Fibroblast of lung (primary cell): Measurements from ENCODE around the gene CCL20. TPM values are rescaled to one million over a fixed set of nuclear protein-coding genes. Genes with fewer than 3 reads are reported as not detected.

Source experiments
- DNase-seq, 2 donors: peaks; one replicate each; pipeline versions ENCODE4 v3.0.0 to v3.0.0-alpha.2; 2010; ENCODE audit warnings: low read depth in 2 of 2
- H2AFZ ChIP-seq: 2 replicates; pipeline ENCODE4 v1.5.1; 2012; ENCODE audit warnings: low read length, control low read depth, inconsistent platforms
- H3K27ac ChIP-seq: 2 replicates; pipeline ENCODE4 v1.5.1; 2011; ENCODE audit warnings: low read length, control low read depth; ENCODE audit not compliant: insufficient read depth
- H3K27me3 ChIP-seq: 2 replicates; pipeline ENCODE4 v1.5.1; 2011; ENCODE audit warnings: mild to moderate bottlenecking, low read length; ENCODE audit not compliant: control insufficient read depth, insufficient read depth
- H3K36me3 ChIP-seq: 2 replicates; pipeline ENCODE4 v1.5.1; 2011; ENCODE audit warnings: low read length; ENCODE audit not compliant: control insufficient read depth, insufficient read depth
- H3K4me1 ChIP-seq: 2 replicates; pipeline ENCODE4 v1.5.1; 2011; ENCODE audit warnings: low read length; ENCODE audit not compliant: control insufficient read depth, insufficient read depth; ENCODE audit errors: extremely low read depth
- H3K4me2 ChIP-seq: 2 replicates; pipeline ENCODE4 v1.5.1; 2011; ENCODE audit warnings: low read length, control low read depth; ENCODE audit not compliant: insufficient read depth; ENCODE audit errors: extremely low read depth
- H3K4me3 ChIP-seq, 4 experiments: fragments of 200-600 bp in 1 of 4; sonication (generic) in 1 of 4; replicated peaks in 1 of 4; 2 replicates each; pipeline ENCODE4 v1.5.1; 2011 to 2016; ENCODE audit warnings: low read length in 4 of 4, low read depth in 3 of 4, mild to moderate bottlenecking in 3 of 4, control low read depth in 2 of 4, inconsistent platforms in 1 of 4, mixed read lengths in 1 of 4; ENCODE audit not compliant: insufficient read depth in 1 of 4; ENCODE audit errors: control extremely low read depth in 1 of 4
- H3K79me2 ChIP-seq: 2 replicates; pipeline ENCODE4 v1.5.1; 2012; ENCODE audit warnings: mild to moderate bottlenecking, low read length, inconsistent platforms; ENCODE audit not compliant: control insufficient read depth, insufficient read depth
- H3K9ac ChIP-seq: 2 replicates; pipeline ENCODE4 v1.5.1; 2011; ENCODE audit warnings: mild to moderate bottlenecking, low read length, control low read depth; ENCODE audit not compliant: insufficient read depth
- H3K9me3 ChIP-seq: 2 replicates; pipeline ENCODE4 v1.5.1; 2012; ENCODE audit warnings: low read depth, low read length; ENCODE audit not compliant: control insufficient read depth, insufficient read depth
- H4K20me1 ChIP-seq: 2 replicates; pipeline ENCODE4 v1.5.1; 2011; ENCODE audit warnings: low read length; ENCODE audit not compliant: control insufficient read depth, insufficient read depth; ENCODE audit errors: extremely low read depth
- EZH2 ChIP-seq: IDR thresholded peaks from 2 replicates; pipeline ENCODE4 v1.5.1; 2012; ENCODE audit warnings: low read length, control low read depth, mild to moderate bottlenecking; ENCODE audit errors: missing control alignments
- polyA plus RNA-seq, 2 donors: library from polyadenylated mRNA; depleted of rRNA in 1 of 2; stranded (reverse) in 1 of 2; unstranded in 1 of 2; fragments of >200 nt; gene quantifications; 2 replicates each; pipeline ENCODE4 v1.2.1, GENCODE V29; 2011 to 2012; ENCODE audit warnings: missing spikeins in 1 of 2
- total RNA-seq: library from RNA; depleted of rRNA; stranded (reverse); fragments of >200 nt; gene quantifications from 2 replicates; pipeline ENCODE4 v1.2.1, GENCODE V29; 2014
- TF ChIP-seq, protein P1 (sequence below), 2 donors: IDR thresholded peaks in 1 of 2; conservative IDR thresholded peaks in 1 of 2; 1 replicate in 1 of 2; 2 replicates in 1 of 2; pipeline ENCODE4 v1.5.1; 2011 to 2012; ENCODE audit warnings: low read length in 2 of 2, control low read depth in 1 of 2, inconsistent platforms in 1 of 2, low read depth in 1 of 2, mild to moderate bottlenecking in 1 of 2

The CCL20 gene
- total and polyA plus RNA-seq, 2 donors (not counting 1 experiment from before 2014, with no cell fraction given), result 0.23 TPM; not detected in 1

DNA sequence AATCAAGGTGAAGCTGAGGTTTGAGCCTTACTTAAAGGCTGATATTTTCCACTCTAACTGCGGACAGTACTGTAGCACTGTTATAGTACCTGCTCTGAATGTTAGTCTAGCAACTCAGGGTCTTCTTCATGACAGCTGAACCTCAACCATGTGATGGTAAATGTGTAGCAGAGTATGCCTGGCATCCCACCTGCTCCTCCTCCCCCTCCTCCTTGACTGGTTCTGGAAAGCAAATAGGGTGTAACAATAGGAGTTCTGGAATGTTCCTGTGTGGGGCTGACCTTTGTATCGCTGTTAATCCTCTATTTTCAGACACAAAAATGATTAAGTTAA, 447 bp upstream of the CCL20 start:
- Histone ChIP-seq H3K4me1 (peaks cover 5% of the 10 kb centered on the region), H3K9ac (no peak overlapping the region), H3K79me2 (no peaks in the 10 kb centered on the region), H3K27me3 (no peaks in the 10 kb centered on the region), H2AFZ (no peak overlapping the region), H3K27ac (no peak overlapping the region), H3K9me3 (no peaks in the 10 kb centered on the region), H3K36me3 (no peaks in the 10 kb centered on the region), H4K20me1 (no peaks in the 10 kb centered on the region), H3K4me2 (no peak overlapping the region), H3K4me3 (no peak overlapping the region)
- TF ChIP-seq, protein P1, sequence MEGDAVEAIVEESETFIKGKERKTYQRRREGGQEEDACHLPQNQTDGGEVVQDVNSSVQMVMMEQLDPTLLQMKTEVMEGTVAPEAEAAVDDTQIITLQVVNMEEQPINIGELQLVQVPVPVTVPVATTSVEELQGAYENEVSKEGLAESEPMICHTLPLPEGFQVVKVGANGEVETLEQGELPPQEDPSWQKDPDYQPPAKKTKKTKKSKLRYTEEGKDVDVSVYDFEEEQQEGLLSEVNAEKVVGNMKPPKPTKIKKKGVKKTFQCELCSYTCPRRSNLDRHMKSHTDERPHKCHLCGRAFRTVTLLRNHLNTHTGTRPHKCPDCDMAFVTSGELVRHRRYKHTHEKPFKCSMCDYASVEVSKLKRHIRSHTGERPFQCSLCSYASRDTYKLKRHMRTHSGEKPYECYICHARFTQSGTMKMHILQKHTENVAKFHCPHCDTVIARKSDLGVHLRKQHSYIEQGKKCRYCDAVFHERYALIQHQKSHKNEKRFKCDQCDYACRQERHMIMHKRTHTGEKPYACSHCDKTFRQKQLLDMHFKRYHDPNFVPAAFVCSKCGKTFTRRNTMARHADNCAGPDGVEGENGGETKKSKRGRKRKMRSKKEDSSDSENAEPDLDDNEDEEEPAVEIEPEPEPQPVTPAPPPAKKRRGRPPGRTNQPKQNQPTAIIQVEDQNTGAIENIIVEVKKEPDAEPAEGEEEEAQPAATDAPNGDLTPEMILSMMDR (conservative IDR thresholded peaks at IDR 0.05 in 1 of 2, IDR thresholded peaks at IDR 0.05 in 1 of 2; ENCODE audit: low read depth in 1 of 2, low read length in 2 of 2), result no peak
- TF ChIP-seq EZH2, result no peak
- no peak for DNase-seq

DNA sequence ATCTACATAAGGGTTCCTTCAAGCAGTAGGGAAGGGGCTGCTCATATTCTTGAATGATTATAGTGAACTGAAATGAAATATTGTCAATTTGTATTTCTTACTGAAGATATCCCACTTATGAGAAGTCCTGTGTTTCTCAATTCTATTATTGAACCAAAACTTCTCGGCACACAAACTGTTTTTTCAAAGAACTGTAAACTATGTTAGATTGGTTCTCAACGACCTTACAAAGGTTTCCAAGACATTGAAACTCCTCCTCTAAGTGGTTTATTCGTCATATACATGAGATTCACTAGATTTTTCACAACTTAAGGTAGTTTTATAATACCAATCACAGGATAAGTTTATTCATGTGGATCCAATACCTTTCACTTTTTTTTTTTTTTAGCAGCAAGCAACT, 1.4 kb downstream of the CCL20 start:
- H3K9ac ChIP-seq, result no peak overlapping the region
- no peaks in the 10 kb centered on the region for H3K9me3 ChIP-seq
- H3K4me2 ChIP-seq, result no peak overlapping the region
- H3K27me3 ChIP-seq, result no peaks in the 10 kb centered on the region
- H3K4me1 ChIP-seq, result peaks cover 13% of the 10 kb centered on the region
- no peaks in the 10 kb centered on the region for H3K36me3 ChIP-seq
- H2AFZ ChIP-seq, result no peak overlapping the region
- H3K79me2 ChIP-seq, result no peaks in the 10 kb centered on the region
- H3K27ac ChIP-seq, result no peak overlapping the region
- no peak for TF ChIP-seq EZH2
- TF ChIP-seq, protein P1 (conservative IDR thresholded peaks at IDR 0.05 in 1 of 2, IDR thresholded peaks at IDR 0.05 in 1 of 2; ENCODE audit: low read depth in 1 of 2, low read length in 2 of 2), result no peak
- peak overlapping the region in 1 of 4 experiments; percentile 68 for H3K4me3 ChIP-seq
- DNase-seq, result no peak
- no peaks in the 10 kb centered on the region for H4K20me1 ChIP-seq

DNA sequence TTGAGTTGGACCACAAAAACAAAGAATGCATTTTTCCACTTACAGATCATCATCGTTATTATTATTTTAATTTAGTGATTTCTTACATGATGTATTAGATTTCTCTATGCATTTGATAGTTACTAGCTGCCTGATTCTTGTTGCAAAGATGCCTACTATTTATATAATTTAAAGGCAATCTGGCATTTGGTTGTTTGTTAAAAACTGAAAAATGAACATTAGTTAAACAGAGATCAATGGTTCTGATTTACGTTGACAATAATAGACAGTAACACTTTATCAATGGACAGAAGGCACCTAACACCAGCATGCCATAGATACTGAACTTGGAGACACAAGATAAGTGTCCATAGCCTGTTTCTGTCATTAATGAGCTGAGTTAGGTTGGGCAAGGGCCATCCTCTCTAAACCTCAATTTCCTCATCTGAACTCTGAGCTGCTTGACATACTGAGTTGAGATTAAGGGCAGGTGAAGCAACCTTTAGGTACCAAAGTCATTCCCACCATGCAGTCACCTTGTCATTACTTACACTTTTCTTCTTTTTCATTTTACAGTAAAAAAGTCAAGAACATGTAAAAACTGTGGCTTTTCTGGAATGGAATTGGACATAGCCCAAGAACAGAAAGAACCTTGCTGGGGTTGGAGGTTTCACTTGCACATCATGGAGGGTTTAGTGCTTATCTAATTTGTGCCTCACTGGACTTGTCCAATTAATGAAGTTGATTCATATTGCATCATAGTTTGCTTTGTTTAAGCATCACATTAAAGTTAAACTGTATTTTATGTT, 3.1 kb downstream of the CCL20 start:
- peak; percentile 27 to 71 for DNase-seq

More for the DNA sequence above, 3.1 kb downstream of the CCL20 start:
- TF ChIP-seq, protein P1 (conservative IDR thresholded peaks at IDR 0.05 in 1 of 2, IDR thresholded peaks at IDR 0.05 in 1 of 2; ENCODE audit: low read depth in 1 of 2, low read length in 2 of 2), result no peak
- no peak for TF ChIP-seq EZH2
- no peak overlapping the region for H3K4me2 ChIP-seq
- no peaks in the 10 kb centered on the region for H4K20me1 ChIP-seq
- no peaks in the 10 kb centered on the region for H3K27me3 ChIP-seq
- no peak overlapping the region for H3K9ac ChIP-seq
- no peaks in the 10 kb centered on the region for H3K9me3 ChIP-seq
- peak overlapping the region in 1 of 4 experiments; percentile 68 for H3K4me3 ChIP-seq
- peaks cover 13% of the 10 kb centered on the region for H3K4me1 ChIP-seq
- no peaks in the 10 kb centered on the region for H3K79me2 ChIP-seq
- no peak overlapping the region for H3K27ac ChIP-seq
- no peaks in the 10 kb centered on the region for H3K36me3 ChIP-seq
- H2AFZ ChIP-seq, result no peak overlapping the region
